ENCODE data around the gene TENM4. TPM values are rescaled to one million over a fixed set of nuclear protein-coding genes. Genes with fewer than 3 reads are reported as not detected.

Gene TENM4
- total and polyA plus RNA-seq, 2 of the 8 experiments (the other 6 are each of a cell fraction or from before 2014, with no cell fraction given), result 3.5 to 7.2 TPM

DNA sequence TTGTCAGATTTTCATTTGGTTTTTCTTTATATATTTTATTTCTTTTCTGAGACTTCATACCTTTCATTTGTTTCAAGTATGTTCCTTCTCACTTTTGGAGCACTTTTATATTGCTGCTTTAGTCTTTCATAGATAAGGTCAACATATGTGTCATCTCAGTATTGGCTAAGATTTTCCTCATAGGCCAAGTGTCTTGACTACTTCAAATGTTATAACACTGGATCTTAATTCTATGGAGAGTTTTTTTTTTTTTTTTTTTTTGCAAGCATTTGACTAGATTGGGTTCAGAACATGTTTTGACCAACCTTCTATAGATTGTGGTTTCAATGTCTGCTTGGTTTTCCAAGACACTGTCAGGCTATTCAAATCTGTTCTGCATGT, 797.2 kb downstream of the TENM4 start:
- H3K4me1 ChIP-seq (replicated peaks in 1 of 4; ENCODE audit: control insufficient read depth in 3 of 4, insufficient read depth in 4 of 4, low read length in 3 of 4), result no peaks in the 10 kb centered on the region
- H3K56ac ChIP-seq (replicated peaks; ENCODE audit: insufficient read length, low read depth, low read length), result no peak overlapping the region
- DNase-seq (ENCODE audit: low read depth in 1 of 2, low spot score in 2 of 2), result no peak
- no peak overlapping the region for H4K91ac ChIP-seq (replicated peaks; ENCODE audit: insufficient read length, low read length)
- H3K23me2 ChIP-seq (ENCODE audit: low read depth, low read length), result no peaks in the 10 kb centered on the region
- H4K20me1 ChIP-seq (replicated peaks in 1 of 2; ENCODE audit: control insufficient read depth in 1 of 2, insufficient read depth in 2 of 2, low read length in 2 of 2), result no peaks in the 10 kb centered on the region
- H3K9ac ChIP-seq (replicated peaks in 1 of 4; ENCODE audit: extremely low read depth in 1 of 4, low read depth in 3 of 4, low read length in 3 of 4), result no peak overlapping the region
- POLR2A ChIA-PET (ENCODE audit: partially characterized antibody), result no interaction called here
- H2AFZ ChIP-seq (ENCODE audit: low read length), result no peak overlapping the region
- H3K9me3 ChIP-seq (ENCODE audit: insufficient read depth in 2 of 2, low read depth in 1 of 2, low read length in 1 of 2), result peaks cover 0 to 5% of the 10 kb centered on the region in 2 experiments; a peak in 1 of 4 replicates
- H3K14ac ChIP-seq (ENCODE audit: insufficient read length), result no peak overlapping the region
- no peak overlapping the region for H2BK120ac ChIP-seq (replicated peaks; ENCODE audit: low read depth, low read length)
- H2BK20ac ChIP-seq (ENCODE audit: low read length), result no peak overlapping the region
- H3K4me2 ChIP-seq (ENCODE audit: insufficient read depth in 1 of 2, low read depth in 2 of 2, low read length in 2 of 2), result no peak overlapping the region
- H3K27me3 ChIP-seq (replicated peaks in 1 of 4; ENCODE audit: control insufficient read depth in 3 of 4, extremely low read depth in 1 of 4, insufficient read depth in 3 of 4, low read length in 3 of 4), result no peaks in the 10 kb centered on the region; a peak in 1 of 7 replicates
- no peak overlapping the region for H2BK12ac ChIP-seq (ENCODE audit: low read depth, low read length)
- H3K79me2 ChIP-seq (ENCODE audit: control insufficient read depth in 1 of 2, insufficient read depth in 2 of 2, low read length in 2 of 2), result no peaks in the 10 kb centered on the region
- no peak overlapping the region for H3K23ac ChIP-seq (ENCODE audit: insufficient read length)
- H3K27ac ChIP-seq (ENCODE audit: low read depth, low read length), result no peak overlapping the region
- H4K8ac ChIP-seq (ENCODE audit: extremely low read depth, insufficient read depth, low read length), result no peak overlapping the region
- no peak overlapping the region for H2BK15ac ChIP-seq (ENCODE audit: low read length)
- H4K5ac ChIP-seq (ENCODE audit: insufficient read length, low read depth, low read length), result no peak overlapping the region
- no peak overlapping the region for H3K18ac ChIP-seq (ENCODE audit: extremely low read depth, low read length)
- CTCF ChIA-PET (ENCODE audit: partially characterized antibody), result interaction anchor here (0.6 to 11.2 kb wide), 9 partner anchors 9 to 1502 kb away, joined by 3 to 314 read pairs (median 22); no protein-coding TSS in a partner anchor
- no peaks in the 10 kb centered on the region for H3K36me3 ChIP-seq (ENCODE audit: control insufficient read depth in 2 of 4, insufficient read depth in 4 of 4, low read length in 3 of 4)
- no peak overlapping the region for H3K4ac ChIP-seq (replicated peaks; ENCODE audit: insufficient read length, low read depth, low read length)
- no peak overlapping the region for H2BK5ac ChIP-seq (ENCODE audit: low read depth, low read length)
- H3K4me3 ChIP-seq (ENCODE audit: extremely low read depth in 1 of 4, insufficient read depth in 2 of 4, low read depth in 3 of 4, low read length in 4 of 4), result no peak overlapping the region
- no peak overlapping the region for H2AK5ac ChIP-seq (ENCODE audit: low read depth, low read length)
- no peaks in the 10 kb centered on the region for H3K79me1 ChIP-seq (ENCODE audit: low read depth, low read length)
- FAIRE-seq, result no peak
- no peak for TF ChIP-seq SAP30 (IDR thresholded peaks at IDR 0.05; ENCODE audit: insufficient read depth, insufficient replicate concordance, low read length)
- no peak for TF ChIP-seq SRF (IDR thresholded peaks at IDR 0.05; ENCODE audit: low read depth, low read length)
- no peak for TF ChIP-seq SIX5 (IDR thresholded peaks at IDR 0.05; ENCODE audit: low read depth, low read length)
- no peak for TF ChIP-seq FOSL1 (IDR thresholded peaks at IDR 0.05; ENCODE audit: insufficient read depth, low read depth, low read length)
- TF ChIP-seq TAF1 (IDR thresholded peaks at IDR 0.05; ENCODE audit: low read depth, low read length), result no peak
- no peak for TF ChIP-seq HDAC6 (IDR thresholded peaks at IDR 0.05; ENCODE audit: low read depth, low read length)
- no peak for TF ChIP-seq GTF2F1 (IDR thresholded peaks at IDR 0.05; ENCODE audit: borderline replicate concordance, low read depth, low read length)
- no peak for TF ChIP-seq CTBP2 (IDR thresholded peaks at IDR 0.05; ENCODE audit: borderline replicate concordance, insufficient read depth, insufficient read length, low read length)
- TF ChIP-seq POLR2A (IDR thresholded peaks at IDR 0.05; ENCODE audit: control extremely low read depth in 1 of 2, low read depth in 2 of 2, low read length in 2 of 2), result no peak
